Measurements from ENCODE around the gene DENND4C.
"Not testable (repeated sequence)": the region's sequence is repeated elsewhere in the genome, so short reads cannot be mapped to it uniquely, and the experiment has no call there.

The DENND4C gene

GRCh38 chr9:19230355-19231125 lies at the start of gene DENND4C:
DENND4C (plus strand) TSS chr9:19230693; CDS start chr9:19276175, 45,482 bp downstream.
- DNase-seq: peak; percentile 97

GRCh38 chr9:19180991-19181390 lies 49.5 kb upstream of the DENND4C start:
- no peak for DNase-seq

GRCh38 chr9:19181561-19181960 lies 48.9 kb upstream of the DENND4C start:
- no peak for DNase-seq

GRCh38 chr9:19184144-19184917 lies 46.2 kb upstream of the DENND4C start:
- DNase-seq: no peak

- DNase-seq: no peak
Observed at GRCh38 chr9:19185191-19185590, 45.3 kb upstream of the DENND4C start.

GRCh38 chr9:19186232-19186631 lies 44.3 kb upstream of the DENND4C start:
- DNase-seq: no peak

- no peak for DNase-seq
Observed at GRCh38 chr9:19188771-19189170, 41.7 kb upstream of the DENND4C start.

- DNase-seq: no peak
Observed at GRCh38 chr9:19192202-19193028, 38.1 kb upstream of the DENND4C start.

- DNase-seq: no peak
Observed at GRCh38 chr9:19193029-19193324, 37.5 kb upstream of the DENND4C start.

GRCh38 chr9:19193358-19193973 lies 37.0 kb upstream of the DENND4C start:
- DNase-seq: not testable (repeated sequence)

- no peak for DNase-seq
Observed at GRCh38 chr9:19198406-19198805, 32.1 kb upstream of the DENND4C start.

GRCh38 chr9:19199012-19199411 lies 31.5 kb upstream of the DENND4C start:
- no peak for DNase-seq

GRCh38 chr9:19200229-19200628 lies 30.3 kb upstream of the DENND4C start:
- no peak for DNase-seq

GRCh38 chr9:19201899-19202891 lies 28.3 kb upstream of the DENND4C start:
- DNase-seq: no peak

GRCh38 chr9:19203058-19203457 lies 27.4 kb upstream of the DENND4C start:
- no peak for DNase-seq

- DNase-seq: no peak
Observed at GRCh38 chr9:19208653-19209052, 21.8 kb upstream of the DENND4C start.

- no peak for DNase-seq
Observed at GRCh38 chr9:19209188-19209587, 21.3 kb upstream of the DENND4C start.

GRCh38 chr9:19213823-19214222 lies 16.7 kb upstream of the DENND4C start:
- no peak for DNase-seq

- no peak for DNase-seq
Observed at GRCh38 chr9:19216466-19216865, 14.0 kb upstream of the DENND4C start.

GRCh38 chr9:19221326-19221725 lies 9.2 kb upstream of the DENND4C start:
- DNase-seq: no peak

GRCh38 chr9:19223724-19224123 lies 6.8 kb upstream of the DENND4C start:
- no peak for DNase-seq

GRCh38 chr9:19224563-19224962 lies 5.9 kb upstream of the DENND4C start:
- no peak for DNase-seq

All from NCI-H774 (cell line).